Esophagus muscularis mucosa (tissue), 4 donors: ENCODE measurements around the gene TTN. TPM values are rescaled to one million over a fixed set of nuclear protein-coding genes. Genes with fewer than 3 reads are reported as not detected.

ENCODE experiments used
- DNase-seq: peaks from one replicate; pipeline ENCODE4 v3.0.0-alpha.2; 2017; ENCODE audit errors: extremely low spot score
- H3K27ac ChIP-seq, 4 donors: fragments of 200-600 bp; sonication (generic); replicated peaks in 1 of 4; 1 replicate in 3 of 4; 2 replicates in 1 of 4; pipeline ENCODE4 v1.5.1; 2016 to 2019; ENCODE audit warnings: mild to moderate bottlenecking in 1 of 4
- H3K27me3 ChIP-seq, 4 donors: fragments of 200-600 bp; sonication (generic); one replicate each; pipeline versions ENCODE4 v1.5.1 to v1.6.0; 2016 to 2019
- H3K36me3 ChIP-seq, 4 donors: fragments of 200-600 bp; sonication (generic); one replicate each; pipeline ENCODE4 v1.5.1; 2016 to 2019
- H3K4me1 ChIP-seq, 4 donors: fragments of 200-600 bp; sonication (generic); one replicate each; pipeline ENCODE4 v1.5.1; 2016 to 2019
- H3K4me3 ChIP-seq, 4 donors: fragments of 200-600 bp; sonication (generic); 1 replicate in 2 of 4; 2 replicates in 2 of 4; pipeline ENCODE4 v1.5.1; 2016 to 2019; ENCODE audit warnings: mild to moderate bottlenecking in 4 of 4, moderate library complexity in 1 of 4
- H3K9me3 ChIP-seq, 4 donors: fragments of 200-600 bp; sonication (generic); 1 replicate in 3 of 4; 2 replicates in 1 of 4; pipeline ENCODE4 v1.5.1; 2016 to 2019
- EP300 ChIP-seq: sonication (generic); formaldehyde crosslinking; IDR thresholded peaks from one replicate; pipeline ENCODE4 v1.6.1; 2017; ENCODE audit warnings: antibody characterized with exemption
- POLR2A ChIP-seq: fragments of 450-650 bp; IDR thresholded peaks from one replicate; pipeline ENCODE4 v1.6.1; 2017; ENCODE audit warnings: antibody characterized with exemption, moderate library complexity, mild to moderate bottlenecking, low read depth
- POLR2AphosphoS5 ChIP-seq, 2 donors: sonication (generic); formaldehyde crosslinking; IDR thresholded peaks; one replicate each; pipeline ENCODE4 v1.6.1; 2017; ENCODE audit warnings: antibody characterized with exemption in 2 of 2
- WGBS: methylation state at CpG from one replicate; pipeline ENCODE4 v1.1.5; 2018; 5-methylcytosine and 5-hydroxymethylcytosine counted together
- intact Hi-C: fragments of 100-400 bp; cut with DNase I; formaldehyde crosslinking; loops from one replicate; pipeline ENCODE4 v1.15.1; 2023
- total RNA-seq, 4 donors: library from RNA; depleted of rRNA; stranded (reverse); fragments of >200 nt; gene quantifications; one replicate each; pipeline versions ENCODE4 v1.1.0 to v1.2.1, GENCODE V29; 2016
- TF ChIP-seq, protein P1 (sequence below), 3 experiments: fragments of 200-600 bp in 2 of 3; fragments of 450-650 bp in 1 of 3; sonication (generic) in 2 of 3; IDR thresholded peaks; one replicate each; pipeline ENCODE4 v1.5.1; 2017 to 2019; ENCODE audit warnings: antibody characterized with exemption in 3 of 3, mild to moderate bottlenecking in 2 of 3, moderate library complexity in 1 of 3

The TTN gene
- total RNA-seq, 4 donors from 2014 or later, result 2.8 to 10.0 (median 8.3) TPM

DNA sequence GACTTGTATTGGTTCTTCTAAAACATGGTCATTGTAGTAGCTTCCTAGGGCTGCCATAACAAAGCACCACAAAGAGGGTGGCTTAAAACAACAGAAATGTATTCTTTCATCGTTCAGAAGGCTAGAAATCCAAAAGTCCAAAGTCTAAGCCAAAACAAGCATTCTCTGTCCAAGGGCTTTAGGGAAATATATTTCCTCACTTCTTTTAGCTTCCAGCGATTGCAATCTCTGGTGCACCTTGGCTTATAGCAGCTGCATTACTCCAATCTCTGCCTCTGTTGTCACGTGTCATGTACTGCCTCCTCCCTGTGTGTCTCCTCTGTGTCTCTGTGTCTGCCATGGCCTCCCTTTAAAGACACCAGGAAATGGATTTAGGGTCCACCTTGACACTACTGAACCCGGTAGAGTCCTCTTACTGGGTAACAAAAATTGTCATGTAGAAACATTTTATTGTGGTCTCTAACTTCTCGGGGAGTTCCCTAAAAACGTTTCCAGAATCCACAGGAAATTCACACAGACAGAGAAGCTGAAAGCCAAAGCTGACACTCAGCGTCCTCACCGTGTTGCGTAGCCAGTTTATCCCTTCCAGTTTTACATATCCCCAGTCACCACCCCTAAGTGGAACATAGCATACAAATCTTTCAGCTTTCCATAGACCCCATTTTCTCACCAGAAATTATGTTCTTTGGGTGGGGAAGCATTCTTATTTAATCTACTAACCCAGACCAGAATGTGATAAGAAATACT lies 20.7 kb upstream of the TTN start:
- intact Hi-C loops, result no loop called here
- no peaks in the 10 kb centered on the region for H3K36me3 ChIP-seq
- no peak overlapping the region for H3K27ac ChIP-seq
- TF ChIP-seq EP300 (no peak), POLR2AphosphoS5 (IDR thresholded peaks at IDR 0.05) (no peak), POLR2A (no peak)
- TF ChIP-seq, protein P1, sequence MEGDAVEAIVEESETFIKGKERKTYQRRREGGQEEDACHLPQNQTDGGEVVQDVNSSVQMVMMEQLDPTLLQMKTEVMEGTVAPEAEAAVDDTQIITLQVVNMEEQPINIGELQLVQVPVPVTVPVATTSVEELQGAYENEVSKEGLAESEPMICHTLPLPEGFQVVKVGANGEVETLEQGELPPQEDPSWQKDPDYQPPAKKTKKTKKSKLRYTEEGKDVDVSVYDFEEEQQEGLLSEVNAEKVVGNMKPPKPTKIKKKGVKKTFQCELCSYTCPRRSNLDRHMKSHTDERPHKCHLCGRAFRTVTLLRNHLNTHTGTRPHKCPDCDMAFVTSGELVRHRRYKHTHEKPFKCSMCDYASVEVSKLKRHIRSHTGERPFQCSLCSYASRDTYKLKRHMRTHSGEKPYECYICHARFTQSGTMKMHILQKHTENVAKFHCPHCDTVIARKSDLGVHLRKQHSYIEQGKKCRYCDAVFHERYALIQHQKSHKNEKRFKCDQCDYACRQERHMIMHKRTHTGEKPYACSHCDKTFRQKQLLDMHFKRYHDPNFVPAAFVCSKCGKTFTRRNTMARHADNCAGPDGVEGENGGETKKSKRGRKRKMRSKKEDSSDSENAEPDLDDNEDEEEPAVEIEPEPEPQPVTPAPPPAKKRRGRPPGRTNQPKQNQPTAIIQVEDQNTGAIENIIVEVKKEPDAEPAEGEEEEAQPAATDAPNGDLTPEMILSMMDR (IDR thresholded peaks at IDR 0.05), result no peak
- peaks cover 0 to 15% (median 0%) of the 10 kb centered on the region in 4 donors for H3K4me1 ChIP-seq
- H3K9me3 ChIP-seq, result no peaks in the 10 kb centered on the region
- H3K4me3 ChIP-seq, result no peak overlapping the region
- H3K27me3 ChIP-seq, result no peaks in the 10 kb centered on the region
- no peak for DNase-seq
- 89% methylated on average over 9 of the region's 9 CpGs for WGBS

DNA sequence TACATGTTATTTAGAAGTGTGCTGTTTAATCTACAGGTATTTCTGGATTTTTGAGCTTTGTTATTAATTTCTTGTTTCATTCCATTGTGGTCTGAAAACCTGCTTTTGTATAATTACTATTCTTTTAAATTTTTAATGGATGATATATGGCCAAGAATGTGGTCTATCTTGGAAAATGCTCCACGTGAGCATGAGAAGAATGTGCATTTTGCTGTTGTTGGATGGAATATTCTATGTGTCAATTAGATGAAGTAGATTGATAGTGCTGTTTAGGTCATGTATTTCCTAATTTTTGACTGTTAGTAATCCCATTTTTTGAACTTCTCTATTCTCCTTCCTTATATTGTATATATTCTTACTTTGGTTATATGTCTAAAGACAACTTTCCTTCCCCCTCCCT lies 19.9 kb upstream of the TTN start:
- Histone ChIP-seq H3K4me3 (no peak overlapping the region), H3K27me3 (no peaks in the 10 kb centered on the region), H3K27ac (no peak overlapping the region), H3K4me1 (peaks cover 0 to 15% (median 0%) of the 10 kb centered on the region in 4 donors), H3K36me3 (no peaks in the 10 kb centered on the region), H3K9me3 (no peaks in the 10 kb centered on the region)
- TF ChIP-seq, protein P1 (IDR thresholded peaks at IDR 0.05), result no peak
- TF ChIP-seq POLR2AphosphoS5 (IDR thresholded peaks at IDR 0.05) (no peak), EP300 (no peak), POLR2A (no peak)
- no peak for DNase-seq
- intact Hi-C loops, result no loop called here
- WGBS, result 91% methylated on average over 1 of the region's 1 CpG

DNA sequence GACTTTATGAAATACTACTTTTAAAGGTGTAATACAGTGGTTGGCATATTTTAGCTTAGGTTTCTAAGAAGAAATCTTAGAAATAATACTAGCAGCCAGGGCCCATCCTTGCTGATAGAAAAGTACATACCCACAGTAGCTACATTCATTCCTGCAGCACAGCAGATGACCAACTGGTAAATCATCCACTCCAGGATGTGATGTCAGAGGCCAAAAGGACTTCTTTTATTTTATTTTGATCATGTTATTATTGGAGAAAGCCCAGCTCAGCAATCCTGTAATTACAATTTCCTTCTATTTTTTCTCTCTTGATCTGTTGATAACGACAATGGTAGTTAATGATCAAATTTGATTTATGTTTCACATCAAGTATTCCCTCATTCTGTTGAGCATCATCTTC lies 18.0 kb upstream of the TTN start:
- TF ChIP-seq, protein P1 (IDR thresholded peaks at IDR 0.05), result no peak
- TF ChIP-seq POLR2AphosphoS5 (IDR thresholded peaks at IDR 0.05), result no peak
- no peak for TF ChIP-seq EP300
- TF ChIP-seq POLR2A, result no peak
- no peak overlapping the region for H3K4me3 ChIP-seq
- no peaks in the 10 kb centered on the region for H3K9me3 ChIP-seq
- H3K4me1 ChIP-seq, result peaks cover 0 to 9% (median under 1%) of the 10 kb centered on the region in 4 donors
- 0% methylated on average over 1 of the region's 1 CpG for WGBS
- H3K27ac ChIP-seq, result no peak overlapping the region
- intact Hi-C loops, result no loop called here
- no peaks in the 10 kb centered on the region for H3K27me3 ChIP-seq
- no peak for DNase-seq
- H3K36me3 ChIP-seq, result no peaks in the 10 kb centered on the region

DNA sequence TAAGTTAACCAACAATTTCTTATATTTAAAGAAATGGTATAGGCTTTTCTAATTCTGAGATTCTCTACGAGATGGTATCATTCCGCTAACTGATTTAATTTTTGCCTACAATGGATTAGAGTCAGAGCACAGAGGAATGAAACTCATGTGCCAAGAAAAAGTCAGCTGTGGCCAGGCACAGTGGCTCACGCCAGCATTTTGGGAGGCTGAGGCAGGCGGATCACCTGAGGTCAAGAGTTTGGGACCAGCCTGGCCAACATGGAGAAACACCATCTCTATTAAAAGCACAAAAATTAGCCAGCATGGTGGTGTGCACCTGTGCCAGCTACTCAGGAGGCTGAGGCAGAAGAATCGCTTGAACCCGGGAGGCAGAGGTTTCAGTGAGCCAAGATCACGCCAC lies 17.0 kb upstream of the TTN start:
- H3K27me3 ChIP-seq, result no peaks in the 10 kb centered on the region
- H3K4me1 ChIP-seq, result peaks cover 0 to 9% (median 6%) of the 10 kb centered on the region in 4 donors
- H3K27ac ChIP-seq, result no peak overlapping the region
- intact Hi-C loops, result no loop called here
- H3K36me3 ChIP-seq, result no peaks in the 10 kb centered on the region
- no peaks in the 10 kb centered on the region for H3K9me3 ChIP-seq
- no peak overlapping the region for H3K4me3 ChIP-seq
- 79% methylated on average over 6 of the region's 7 CpGs for WGBS
- TF ChIP-seq, protein P1 (IDR thresholded peaks at IDR 0.05), result no peak
- no peak for TF ChIP-seq POLR2AphosphoS5 (IDR thresholded peaks at IDR 0.05)
- TF ChIP-seq EP300, result no peak
- no peak for TF ChIP-seq POLR2A
- DNase-seq, result no peak

DNA sequence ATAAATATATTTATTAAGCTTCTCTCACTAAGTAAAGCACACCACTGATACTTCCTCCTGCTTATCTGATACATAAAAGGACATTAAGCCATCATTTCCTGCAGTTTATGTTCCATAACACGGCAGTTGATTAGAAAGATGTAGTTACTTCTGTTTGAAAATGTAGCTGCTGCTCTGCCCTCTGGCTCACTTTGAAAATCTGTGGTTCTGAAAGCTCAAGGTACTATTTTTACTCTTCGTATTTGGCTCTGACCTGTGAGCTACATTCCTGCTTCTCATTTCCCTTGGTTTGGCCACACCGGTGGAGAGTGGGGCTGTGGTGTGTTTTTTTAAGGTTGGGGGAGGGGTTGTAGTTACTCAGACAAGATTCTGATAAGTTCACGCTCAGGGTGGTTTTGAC lies 12.8 kb upstream of the TTN start:
- Histone ChIP-seq H3K27me3 (no peaks in the 10 kb centered on the region), H3K4me3 (no peak overlapping the region), H3K9me3 (no peaks in the 10 kb centered on the region), H3K27ac (no peak overlapping the region), H3K4me1 (peaks cover 0 to 9% (median 4%) of the 10 kb centered on the region in 4 donors), H3K36me3 (no peaks in the 10 kb centered on the region)
- WGBS, result 33% methylated on average over 4 of the region's 4 CpGs
- no peak for DNase-seq
- intact Hi-C loops, result no loop called here
- no peak for TF ChIP-seq POLR2A
- TF ChIP-seq, protein P1 (IDR thresholded peaks at IDR 0.05), result no peak
- TF ChIP-seq POLR2AphosphoS5 (IDR thresholded peaks at IDR 0.05), result no peak
- no peak for TF ChIP-seq EP300
